Liver (tissue), 9 donors: ENCODE measurements around the gene CNTN5. TPM values are rescaled to one million over a fixed set of nuclear protein-coding genes. Genes with fewer than 3 reads are reported as not detected.

ENCODE experiments used
- DNase-seq: peaks from one replicate; pipeline ENCODE4 v3.0.0-alpha.2; 2017; ENCODE audit warnings: low spot score
- H3K27ac ChIP-seq, 2 donors: one replicate each; pipeline ENCODE4 v1.7.0; 2013; ENCODE audit warnings: inconsistent platforms in 2 of 2, low read length in 2 of 2, control low read depth in 1 of 2, low read depth in 1 of 2, mild to moderate bottlenecking in 1 of 2
- H3K27me3 ChIP-seq, 4 donors: one replicate each; pipeline versions ENCODE4 v1.6.1 to v1.7.0; 2013; ENCODE audit warnings: low read length in 3 of 4, inconsistent platforms in 1 of 4, mild to moderate bottlenecking in 1 of 4, moderate library complexity in 1 of 4; ENCODE audit not compliant: control insufficient read depth in 4 of 4, insufficient read depth in 4 of 4
- H3K36me3 ChIP-seq, 4 donors: one replicate each; pipeline versions ENCODE4 v1.6.1 to v1.7.0; 2013; ENCODE audit warnings: low read length in 3 of 4, mild to moderate bottlenecking in 3 of 4, low read depth in 1 of 4, moderate library complexity in 1 of 4; ENCODE audit not compliant: control insufficient read depth in 4 of 4, insufficient read depth in 3 of 4
- H3K4me1 ChIP-seq, 4 donors: one replicate each; pipeline versions ENCODE4 v1.6.1 to v1.7.0; 2013; ENCODE audit warnings: low read length in 3 of 4, mild to moderate bottlenecking in 3 of 4, moderate library complexity in 1 of 4; ENCODE audit not compliant: control insufficient read depth in 4 of 4, insufficient read depth in 4 of 4
- H3K4me3 ChIP-seq, 3 donors: one replicate each; pipeline versions ENCODE4 v1.6.1 to v1.7.0; 2013; ENCODE audit warnings: low read length in 3 of 3, control low read depth in 1 of 3, low read depth in 1 of 3, mild to moderate bottlenecking in 1 of 3
- H3K9ac ChIP-seq, 2 donors: one replicate each; pipeline ENCODE4 v1.7.0; 2013; ENCODE audit warnings: low read length in 2 of 2, mild to moderate bottlenecking in 2 of 2, moderate library complexity in 2 of 2, control low read depth in 1 of 2, low read depth in 1 of 2
- H3K9me3 ChIP-seq, 4 donors: one replicate each; pipeline versions ENCODE4 v1.6.1 to v1.7.0; 2013; ENCODE audit warnings: low read length in 3 of 4; ENCODE audit not compliant: control insufficient read depth in 4 of 4
- EGR1 ChIP-seq, 2 donors: IDR thresholded peaks; 2 replicates each; pipeline ENCODE4 v1.6.1; 2016 to 2018; ENCODE audit warnings: antibody characterized with exemption in 2 of 2, low read depth in 2 of 2
- GABPA ChIP-seq, 2 donors: IDR thresholded peaks in 1 of 2; conservative IDR thresholded peaks in 1 of 2; 2 replicates each; pipeline ENCODE4 v1.6.1; 2016; ENCODE audit warnings: antibody characterized with exemption in 2 of 2, mild to moderate bottlenecking in 1 of 2, moderate library complexity in 1 of 2
- HNF4A ChIP-seq, 2 donors: conservative IDR thresholded peaks; 2 replicates each; pipeline ENCODE4 v1.6.1; 2016; ENCODE audit warnings: antibody characterized with exemption in 2 of 2, mild to moderate bottlenecking in 2 of 2
- HNF4G ChIP-seq: IDR thresholded peaks from 2 replicates; pipeline ENCODE4 v1.6.1; 2016; ENCODE audit warnings: antibody characterized with exemption
- JUND ChIP-seq, 2 donors: IDR thresholded peaks; 2 replicates each; pipeline ENCODE4 v1.6.1; 2016; ENCODE audit warnings: antibody characterized with exemption in 2 of 2
- MAX ChIP-seq: IDR thresholded peaks from 2 replicates; pipeline ENCODE4 v1.6.1; 2016; ENCODE audit warnings: antibody characterized with exemption
- RAD21 ChIP-seq, 2 donors: IDR thresholded peaks; 2 replicates each; pipeline ENCODE4 v1.6.1; 2016; ENCODE audit warnings: antibody characterized with exemption in 2 of 2, mild to moderate bottlenecking in 2 of 2
- ZBTB33 ChIP-seq: IDR thresholded peaks from 2 replicates; pipeline ENCODE4 v1.6.1; 2016; ENCODE audit warnings: antibody characterized with exemption
- WGBS: extraction: QIAGEN DNeasy Blood & Tissue Kit; methylation state at CpG from one replicate; pipeline ENCODE4 v1.1.7; 2013; 5-methylcytosine and 5-hydroxymethylcytosine counted together
- polyA plus RNA-seq, 2 donors: library from polyadenylated mRNA; stranded (reverse) in 1 of 2; unstranded in 1 of 2; fragments of 200-250 nt in 1 of 2; fragments of >200 nt in 1 of 2; fragmentation: Nextera tagmentation in 1 of 2; extraction: Ambion mirVana in 1 of 2; gene quantifications; one replicate each; pipeline versions ENCODE4 v1.2.1 to v1.2.3, GENCODE V29; 2013 to 2015
- total RNA-seq, 2 donors: library from RNA; depleted of rRNA; stranded (reverse); fragments of >200 nt; gene quantifications; one replicate each; pipeline ENCODE4 v1.2.3, GENCODE V29; 2014
- TF ChIP-seq, protein P1 (sequence below): fragments of 150-350 bp; IDR thresholded peaks from 2 replicates; pipeline ENCODE4 v1.5.1; 2017; ENCODE audit warnings: improper control_type of control experiment, low read depth, low read length; ENCODE audit not compliant: missing input control
- TF ChIP-seq, protein P2 (sequence below): IDR thresholded peaks from 2 replicates; pipeline ENCODE4 v1.6.1; 2016; ENCODE audit warnings: antibody characterized with exemption, mild to moderate bottlenecking
- TF ChIP-seq, protein P3 (sequence below): IDR thresholded peaks from 2 replicates; pipeline ENCODE4 v1.6.1; 2016; ENCODE audit warnings: antibody characterized with exemption
- donor health status: healthy.
- donor health status: healthy.
- donor health status: healthy.
- donor health status: healthy.
- donor health status: healthy.

CNTN5 gene
- total and polyA plus RNA-seq, 4 donors: 0.01 to 0.08 (median 0.04) TPM

DNA sequence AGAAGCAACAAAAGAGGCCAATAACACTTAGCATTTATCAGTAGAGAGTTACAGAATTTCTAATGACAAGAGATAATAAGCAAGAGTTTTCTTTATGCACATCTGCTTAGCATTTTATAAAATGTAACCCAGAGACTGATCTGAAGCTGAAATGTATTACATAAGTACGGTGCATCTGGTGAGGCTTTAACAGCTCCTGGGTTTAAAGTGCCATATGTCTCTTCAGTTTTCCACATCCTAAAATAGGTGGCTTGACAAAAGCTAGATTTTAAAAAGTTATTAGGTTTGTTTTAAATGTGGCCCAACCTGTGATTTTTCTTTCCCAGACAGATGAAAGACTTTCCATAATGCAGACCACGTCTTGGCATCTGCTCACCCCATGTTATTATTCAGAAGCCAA lies 1045.7 kb downstream of the CNTN5 start:
- no peak overlapping the region for H3K4me3 ChIP-seq
- TF ChIP-seq HNF4G (no peak), ZBTB33 (no peak)
- TF ChIP-seq, protein P1, sequence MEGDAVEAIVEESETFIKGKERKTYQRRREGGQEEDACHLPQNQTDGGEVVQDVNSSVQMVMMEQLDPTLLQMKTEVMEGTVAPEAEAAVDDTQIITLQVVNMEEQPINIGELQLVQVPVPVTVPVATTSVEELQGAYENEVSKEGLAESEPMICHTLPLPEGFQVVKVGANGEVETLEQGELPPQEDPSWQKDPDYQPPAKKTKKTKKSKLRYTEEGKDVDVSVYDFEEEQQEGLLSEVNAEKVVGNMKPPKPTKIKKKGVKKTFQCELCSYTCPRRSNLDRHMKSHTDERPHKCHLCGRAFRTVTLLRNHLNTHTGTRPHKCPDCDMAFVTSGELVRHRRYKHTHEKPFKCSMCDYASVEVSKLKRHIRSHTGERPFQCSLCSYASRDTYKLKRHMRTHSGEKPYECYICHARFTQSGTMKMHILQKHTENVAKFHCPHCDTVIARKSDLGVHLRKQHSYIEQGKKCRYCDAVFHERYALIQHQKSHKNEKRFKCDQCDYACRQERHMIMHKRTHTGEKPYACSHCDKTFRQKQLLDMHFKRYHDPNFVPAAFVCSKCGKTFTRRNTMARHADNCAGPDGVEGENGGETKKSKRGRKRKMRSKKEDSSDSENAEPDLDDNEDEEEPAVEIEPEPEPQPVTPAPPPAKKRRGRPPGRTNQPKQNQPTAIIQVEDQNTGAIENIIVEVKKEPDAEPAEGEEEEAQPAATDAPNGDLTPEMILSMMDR: no peak

DNA sequence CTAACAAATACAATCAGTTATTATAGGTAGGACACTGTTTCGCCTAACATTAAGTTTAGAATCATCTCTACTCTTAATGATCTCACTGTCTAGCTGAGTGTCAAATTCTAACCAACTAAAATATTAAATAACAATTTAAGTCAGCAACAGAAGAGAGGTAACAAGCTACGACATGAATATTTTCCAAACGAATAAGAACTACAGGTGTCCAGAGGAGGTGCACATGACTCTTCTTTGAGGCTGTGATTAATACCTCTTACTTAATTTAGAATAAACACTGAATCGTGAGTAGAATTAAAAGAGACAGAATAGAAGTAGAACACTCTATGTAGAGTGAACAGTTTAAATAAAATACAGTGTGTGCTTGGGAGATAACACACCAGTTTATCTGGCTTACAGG lies 1047.4 kb downstream of the CNTN5 start:
- Histone ChIP-seq H3K4me1 (no peaks in the 10 kb centered on the region), H3K36me3 (no peaks in the 10 kb centered on the region), H3K27me3 (no peaks in the 10 kb centered on the region), H3K9ac (no peak overlapping the region), H3K4me3 (no peak overlapping the region), H3K9me3 (no peaks in the 10 kb centered on the region), H3K27ac (no peak overlapping the region)
- no peak for DNase-seq
- TF ChIP-seq ZBTB33: no peak
- no peak for TF ChIP-seq RAD21 (IDR thresholded peaks at IDR 0.05)
- no peak for TF ChIP-seq GABPA (IDR thresholded peaks at IDR 0.05 in 1 of 2, conservative IDR thresholded peaks at IDR 0.05 in 1 of 2)
- TF ChIP-seq HNF4A (conservative IDR thresholded peaks at IDR 0.05): no peak
- WGBS: 69% methylated on average over 4 of the region's 4 CpGs

More for the DNA sequence above, 1045.7 kb downstream of the CNTN5 start:
- no peak overlapping the region for H3K27ac ChIP-seq
- H3K36me3 ChIP-seq: no peaks in the 10 kb centered on the region
- no peaks in the 10 kb centered on the region for H3K27me3 ChIP-seq
- 63% methylated on average over 2 of the region's 2 CpGs for WGBS
- no peak for DNase-seq
- no peak overlapping the region for H3K9ac ChIP-seq
- H3K9me3 ChIP-seq: no peaks in the 10 kb centered on the region
- no peaks in the 10 kb centered on the region for H3K4me1 ChIP-seq

- H3K4me1 ChIP-seq: no peaks in the 10 kb centered on the region
- DNase-seq: no peak
- H3K9ac ChIP-seq: no peak overlapping the region
- no peak overlapping the region for H3K4me3 ChIP-seq
- H3K27ac ChIP-seq: no peak overlapping the region
- TF ChIP-seq HNF4A (conservative IDR thresholded peaks at IDR 0.05) (no peak), JUND (IDR thresholded peaks at IDR 0.05) (no peak), ZBTB33 (no peak), EGR1 (IDR thresholded peaks at IDR 0.05; ENCODE audit: low read depth in 2 of 2) (no peak), MAX (no peak), RAD21 (IDR thresholded peaks at IDR 0.05) (no peak)
- TF ChIP-seq, protein P2, sequence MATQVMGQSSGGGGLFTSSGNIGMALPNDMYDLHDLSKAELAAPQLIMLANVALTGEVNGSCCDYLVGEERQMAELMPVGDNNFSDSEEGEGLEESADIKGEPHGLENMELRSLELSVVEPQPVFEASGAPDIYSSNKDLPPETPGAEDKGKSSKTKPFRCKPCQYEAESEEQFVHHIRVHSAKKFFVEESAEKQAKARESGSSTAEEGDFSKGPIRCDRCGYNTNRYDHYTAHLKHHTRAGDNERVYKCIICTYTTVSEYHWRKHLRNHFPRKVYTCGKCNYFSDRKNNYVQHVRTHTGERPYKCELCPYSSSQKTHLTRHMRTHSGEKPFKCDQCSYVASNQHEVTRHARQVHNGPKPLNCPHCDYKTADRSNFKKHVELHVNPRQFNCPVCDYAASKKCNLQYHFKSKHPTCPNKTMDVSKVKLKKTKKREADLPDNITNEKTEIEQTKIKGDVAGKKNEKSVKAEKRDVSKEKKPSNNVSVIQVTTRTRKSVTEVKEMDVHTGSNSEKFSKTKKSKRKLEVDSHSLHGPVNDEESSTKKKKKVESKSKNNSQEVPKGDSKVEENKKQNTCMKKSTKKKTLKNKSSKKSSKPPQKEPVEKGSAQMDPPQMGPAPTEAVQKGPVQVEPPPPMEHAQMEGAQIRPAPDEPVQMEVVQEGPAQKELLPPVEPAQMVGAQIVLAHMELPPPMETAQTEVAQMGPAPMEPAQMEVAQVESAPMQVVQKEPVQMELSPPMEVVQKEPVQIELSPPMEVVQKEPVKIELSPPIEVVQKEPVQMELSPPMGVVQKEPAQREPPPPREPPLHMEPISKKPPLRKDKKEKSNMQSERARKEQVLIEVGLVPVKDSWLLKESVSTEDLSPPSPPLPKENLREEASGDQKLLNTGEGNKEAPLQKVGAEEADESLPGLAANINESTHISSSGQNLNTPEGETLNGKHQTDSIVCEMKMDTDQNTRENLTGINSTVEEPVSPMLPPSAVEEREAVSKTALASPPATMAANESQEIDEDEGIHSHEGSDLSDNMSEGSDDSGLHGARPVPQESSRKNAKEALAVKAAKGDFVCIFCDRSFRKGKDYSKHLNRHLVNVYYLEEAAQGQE: no peak
- TF ChIP-seq, protein P3, sequence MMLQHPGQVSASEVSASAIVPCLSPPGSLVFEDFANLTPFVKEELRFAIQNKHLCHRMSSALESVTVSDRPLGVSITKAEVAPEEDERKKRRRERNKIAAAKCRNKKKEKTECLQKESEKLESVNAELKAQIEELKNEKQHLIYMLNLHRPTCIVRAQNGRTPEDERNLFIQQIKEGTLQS: no peak
- H3K27me3 ChIP-seq: no peaks in the 10 kb centered on the region
- no peaks in the 10 kb centered on the region for H3K9me3 ChIP-seq
- no peaks in the 10 kb centered on the region for H3K36me3 ChIP-seq
Measured at GRCh38 chr11:100072131-100072530, 1051.4 kb downstream of the CNTN5 start.
